Tibial artery (tissue), 4 donors: ENCODE results near the gene COCH.

Experiments used
- DNase-seq, 2 donors: peaks; one replicate each; pipeline ENCODE4 v3.0.0-alpha.2; 2019
- H3K27ac ChIP-seq, 2 donors: fragments of 200-600 bp; sonication (generic) in 1 of 2; 1 replicate in 1 of 2; 2 replicates in 1 of 2; pipeline ENCODE4 v1.5.1; 2018 to 2019; ENCODE audit warnings: mild to moderate bottlenecking in 1 of 2
- H3K27me3 ChIP-seq, 2 donors: fragments of 200-600 bp; sonication (generic) in 1 of 2; one replicate each; pipeline versions ENCODE4 v1.5.1 to v1.6.0; 2016 to 2019
- H3K36me3 ChIP-seq, 3 donors: fragments of 200-600 bp; sonication (generic) in 2 of 3; one replicate each; pipeline ENCODE4 v1.5.1; 2016 to 2019; ENCODE audit warnings: mild to moderate bottlenecking in 2 of 3
- H3K4me1 ChIP-seq, 4 donors: fragments of 200-600 bp; sonication (generic) in 2 of 4; 1 replicate in 3 of 4; 2 replicates in 1 of 4; pipeline ENCODE4 v1.5.1; 2016 to 2019
- H3K4me3 ChIP-seq, 2 donors: fragments of 200-600 bp; sonication (generic) in 1 of 2; 1 replicate in 1 of 2; 2 replicates in 1 of 2; pipeline ENCODE4 v1.5.1; 2018 to 2019; ENCODE audit warnings: mild to moderate bottlenecking in 2 of 2
- H3K9me3 ChIP-seq, 3 donors: fragments of 200-600 bp; sonication (generic) in 1 of 3; one replicate each; pipeline ENCODE4 v1.5.1; 2016 to 2019
- CTCF ChIP-seq, 2 experiments: fragments of 200-600 bp in 1 of 2; fragments of 450-650 bp in 1 of 2; IDR thresholded peaks; one replicate each; pipeline ENCODE4 v1.5.1; 2017 to 2019; ENCODE audit warnings: antibody characterized with exemption in 2 of 2, mild to moderate bottlenecking in 1 of 2, moderate library complexity in 1 of 2
- intact Hi-C: fragments of 100-400 bp; cut with DNase I; formaldehyde crosslinking; loops from one replicate; pipeline ENCODE4 v1.15.0; 2023; ENCODE audit warnings: low total_unique reads

Gene COCH

GRCh38 chr14:30840086-30840779 is 34.1 kb upstream of the COCH start:
- Histone ChIP-seq H3K4me1 (peaks cover 0 to 7% (median 0%) of the 10 kb centered on the region in 4 donors), H3K27me3 (no peaks in the 10 kb centered on the region), H3K4me3 (no peak overlapping the region), H3K36me3 (no peaks in the 10 kb centered on the region), H3K9me3 (no peaks in the 10 kb centered on the region), H3K27ac (no peak overlapping the region)
- TF ChIP-seq CTCF (IDR thresholded peaks at IDR 0.05): no peak
- DNase-seq: no peak
- intact Hi-C loops: no loop called here

- Histone ChIP-seq H3K4me3 (no peak overlapping the region), H3K27ac (no peak overlapping the region), H3K4me1 (peaks cover 0 to 3% (median 0%) of the 10 kb centered on the region in 4 donors), H3K9me3 (no peaks in the 10 kb centered on the region), H3K27me3 (no peaks in the 10 kb centered on the region), H3K36me3 (no peaks in the 10 kb centered on the region)
- TF ChIP-seq CTCF (IDR thresholded peaks at IDR 0.05): no peak
- intact Hi-C loops: no loop called here
- no peak for DNase-seq
These were observed 31.9 kb upstream of the COCH start for GRCh38 chr14:30842431-30842830.

- no peaks in the 10 kb centered on the region for H3K36me3 ChIP-seq
- H3K4me3 ChIP-seq: no peak overlapping the region
- no peak for DNase-seq
- H3K4me1 ChIP-seq: no peaks in the 10 kb centered on the region
- TF ChIP-seq CTCF (IDR thresholded peaks at IDR 0.05): no peak
- intact Hi-C loops: no loop called here
- no peaks in the 10 kb centered on the region for H3K27me3 ChIP-seq
- H3K9me3 ChIP-seq: no peaks in the 10 kb centered on the region
- H3K27ac ChIP-seq: no peak overlapping the region
These were observed 25.7 kb upstream of the COCH start for GRCh38 chr14:30848449-30849240.

- H3K9me3 ChIP-seq: no peaks in the 10 kb centered on the region
- H3K4me3 ChIP-seq: no peak overlapping the region
- H3K27ac ChIP-seq: no peak overlapping the region
- DNase-seq: no peak
- H3K27me3 ChIP-seq: no peaks in the 10 kb centered on the region
- intact Hi-C loops: no loop called here
- H3K36me3 ChIP-seq: no peaks in the 10 kb centered on the region
- no peaks in the 10 kb centered on the region for H3K4me1 ChIP-seq
- no peak for TF ChIP-seq CTCF (IDR thresholded peaks at IDR 0.05)
These were observed 25.0 kb upstream of the COCH start for GRCh38 chr14:30849354-30849753.

- no peaks in the 10 kb centered on the region for H3K4me1 ChIP-seq
- H3K27me3 ChIP-seq: no peaks in the 10 kb centered on the region
- no peak for DNase-seq
- H3K4me3 ChIP-seq: no peak overlapping the region
- intact Hi-C loops: no loop called here
- H3K27ac ChIP-seq: no peak overlapping the region
- H3K9me3 ChIP-seq: no peaks in the 10 kb centered on the region
- TF ChIP-seq CTCF (IDR thresholded peaks at IDR 0.05): no peak
- H3K36me3 ChIP-seq: no peaks in the 10 kb centered on the region
These were observed 24.4 kb upstream of the COCH start for GRCh38 chr14:30849983-30850382.
